Stimulated activated effector memory CD8-positive, alpha-beta T cell treated with anti-CD3 and anti-CD28 coated beads, Interleukin-12 subunit alpha, Interleukin-12 subunit beta, amount 100 ng/mL, for 72 hours (primary cell): ENCODE results near the gene TMTC4.
"Not testable (repeated sequence)": the region's sequence is repeated elsewhere in the genome, so short reads cannot be mapped to it uniquely, and the experiment has no call there.

ENCODE experiments used
- ATAC-seq: fragments of 150-1000 bp; cut with Tn5 transposase; 2 replicates; pipeline ENCODE4 v1.10.0; 2021
- DNase-seq, 2 donors: peaks; one replicate each; pipeline ENCODE4 v3.0.0; 2021 to 2022; ENCODE audit warnings: low spot score in 2 of 2
- H3K27ac Mint-ChIP-seq: one replicate; pipeline ENCODE4 v1.8.0; 2022; ENCODE audit warnings: mild to moderate bottlenecking, mixed read lengths
- H3K36me3 Mint-ChIP-seq: one replicate; pipeline ENCODE4 v1.8.0; 2022; ENCODE audit warnings: mild to moderate bottlenecking, mixed read lengths
- H3K4me1 Mint-ChIP-seq: one replicate; pipeline ENCODE4 v1.8.0; 2022; ENCODE audit warnings: mixed read lengths
- H3K4me3 Mint-ChIP-seq: one replicate; pipeline ENCODE4 v1.8.0; 2022; ENCODE audit warnings: mild to moderate bottlenecking, mixed read lengths
- H3K9me3 Mint-ChIP-seq: one replicate; pipeline ENCODE4 v1.8.0; 2022; ENCODE audit warnings: mixed read lengths

The TMTC4 gene

DNA sequence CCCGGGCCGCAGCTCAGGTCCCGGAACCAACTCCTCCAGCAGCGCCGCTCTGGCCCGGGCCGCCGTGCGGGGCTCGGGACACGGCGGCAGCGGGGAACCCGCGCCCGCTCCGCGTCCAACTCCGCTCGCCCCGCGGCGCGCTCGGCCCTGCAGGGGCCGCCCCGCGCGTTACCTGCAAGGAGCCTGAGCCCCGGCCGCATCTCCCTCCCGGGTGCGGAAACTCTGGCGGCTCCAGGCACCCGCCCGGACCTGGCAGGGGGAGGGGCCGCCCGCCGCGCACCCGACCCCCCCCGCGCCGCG, at the start of gene TMTC4:
TMTC4 (minus strand) TSS at position 224 of the 300 bp plus-strand sequence. CDS start 4,433 bp downstream, outside the sequence.
- DNase-seq (no peak), ATAC-seq (peak; percentile 62)
- H3K36me3 Mint-ChIP-seq, result peaks cover 27% of the 10 kb centered on the region
- peaks cover 38% of the 10 kb centered on the region for H3K4me1 Mint-ChIP-seq
- H3K9me3 Mint-ChIP-seq, result no peaks in the 10 kb centered on the region
- H3K4me3 Mint-ChIP-seq, result peak within 1 kb of the TSS; percentile 87
- H3K27ac Mint-ChIP-seq, result peak within 1 kb of the TSS; percentile 93

- Mint-ChIP-seq H3K4me1 (peaks cover 11% of the 10 kb centered on the region), H3K4me3 (no peak overlapping the region), H3K27ac (no peak overlapping the region), H3K9me3 (peaks cover 3% of the 10 kb centered on the region), H3K36me3 (no peaks in the 10 kb centered on the region)
- DNase-seq (no peak), ATAC-seq (no peak)
These were observed 47.9 kb upstream of the TMTC4 start for GRCh38 chr13:100722517-100722916.

- Mint-ChIP-seq H3K9me3 (peaks cover 3% of the 10 kb centered on the region), H3K4me1 (peaks cover 11% of the 10 kb centered on the region), H3K36me3 (no peaks in the 10 kb centered on the region), H3K27ac (no peak overlapping the region), H3K4me3 (no peak overlapping the region)
- ATAC-seq (no peak), DNase-seq (peak; percentile 49 to 72)
These were observed 47.4 kb upstream of the TMTC4 start for GRCh38 chr13:100721885-100722512.

- Mint-ChIP-seq H3K4me1 (no peaks in the 10 kb centered on the region), H3K9me3 (peaks cover 3% of the 10 kb centered on the region), H3K4me3 (no peak overlapping the region), H3K27ac (no peak overlapping the region), H3K36me3 (no peaks in the 10 kb centered on the region)
- no peak for ATAC-seq
- DNase-seq, result no peak
These were observed 41.0 kb upstream of the TMTC4 start for GRCh38 chr13:100715604-100716003.

DNA sequence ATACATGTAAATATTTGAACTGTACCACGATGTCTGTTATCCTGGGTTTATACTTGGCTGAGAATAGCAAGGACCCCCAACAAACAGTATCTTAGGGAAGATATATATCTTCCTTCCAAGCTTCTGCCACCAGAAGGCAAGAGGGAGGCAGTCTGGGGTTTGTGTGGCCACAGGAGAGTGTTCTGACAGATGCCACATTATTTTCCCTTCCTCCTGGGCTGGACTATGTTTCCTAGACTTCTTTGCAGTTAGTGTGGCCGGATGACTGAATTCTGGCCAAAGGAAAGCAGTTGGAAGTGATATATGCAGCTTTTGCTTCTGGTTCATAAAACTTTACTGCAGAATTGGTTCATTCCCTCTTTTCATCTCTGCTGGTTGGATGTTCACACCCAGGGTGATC, 39.9 kb upstream of the TMTC4 start:
- no peak for DNase-seq
- H3K4me3 Mint-ChIP-seq, result no peak overlapping the region
- H3K4me1 Mint-ChIP-seq, result no peaks in the 10 kb centered on the region
- H3K9me3 Mint-ChIP-seq, result no peaks in the 10 kb centered on the region
- no peaks in the 10 kb centered on the region for H3K36me3 Mint-ChIP-seq
- no peak overlapping the region for H3K27ac Mint-ChIP-seq
- no peak for ATAC-seq

DNA sequence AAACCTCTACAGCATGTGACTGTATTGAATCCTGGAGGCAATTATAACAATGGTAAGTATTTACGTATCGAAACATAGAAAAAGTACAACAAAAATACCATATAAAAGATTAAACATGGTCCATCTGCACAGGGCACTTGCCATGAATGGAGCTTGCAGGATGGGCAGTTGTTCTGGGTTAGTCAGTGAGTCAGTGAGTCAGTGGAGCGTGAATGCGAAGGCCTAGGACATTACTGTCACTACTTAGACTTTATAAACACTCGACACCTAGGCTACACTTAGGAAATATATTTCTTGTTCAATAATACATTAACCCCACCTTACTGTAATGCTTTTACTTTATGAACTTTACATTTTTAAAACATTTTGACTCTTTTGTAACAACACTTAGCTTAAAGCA, 35.6 kb upstream of the TMTC4 start:
- ATAC-seq, result no peak
- no peaks in the 10 kb centered on the region for H3K4me1 Mint-ChIP-seq
- no peak for DNase-seq
- H3K9me3 Mint-ChIP-seq, result no peaks in the 10 kb centered on the region
- no peak overlapping the region for H3K27ac Mint-ChIP-seq
- no peaks in the 10 kb centered on the region for H3K36me3 Mint-ChIP-seq
- no peak overlapping the region for H3K4me3 Mint-ChIP-seq

GRCh38 chr13:100707818-100708740, 33.5 kb upstream of the TMTC4 start:
- Mint-ChIP-seq H3K9me3 (no peaks in the 10 kb centered on the region), H3K36me3 (no peaks in the 10 kb centered on the region), H3K4me3 (no peak overlapping the region), H3K27ac (no peak overlapping the region), H3K4me1 (no peaks in the 10 kb centered on the region)
- DNase-seq (no peak), ATAC-seq (peak; percentile 79)

- ATAC-seq, H3K4me3 Mint-ChIP-seq, H3K9me3 Mint-ChIP-seq, H3K27ac Mint-ChIP-seq, H3K36me3 Mint-ChIP-seq, DNase-seq, H3K4me1 Mint-ChIP-seq: not testable (repeated sequence)
These were observed 23.7 kb upstream of the TMTC4 start for GRCh38 chr13:100698331-100698730.

DNA sequence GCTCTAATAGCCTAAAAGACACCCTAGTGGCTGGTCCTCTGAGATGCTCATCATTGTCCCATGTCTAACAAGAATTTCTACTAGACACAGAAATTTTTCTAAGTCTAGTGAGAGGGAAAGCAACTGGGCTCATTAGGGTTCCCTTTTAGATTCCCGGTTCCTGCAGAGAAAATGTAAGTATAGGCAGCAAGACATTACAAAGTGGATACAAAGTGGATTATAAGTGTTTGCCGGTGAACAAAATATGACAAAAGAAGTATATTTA, 20.8 kb upstream of the TMTC4 start:
- Mint-ChIP-seq H3K9me3 (no peaks in the 10 kb centered on the region), H3K27ac (no peak overlapping the region), H3K4me1 (no peaks in the 10 kb centered on the region), H3K4me3 (no peak overlapping the region), H3K36me3 (no peaks in the 10 kb centered on the region)
- DNase-seq (no peak), ATAC-seq (no peak)

DNA sequence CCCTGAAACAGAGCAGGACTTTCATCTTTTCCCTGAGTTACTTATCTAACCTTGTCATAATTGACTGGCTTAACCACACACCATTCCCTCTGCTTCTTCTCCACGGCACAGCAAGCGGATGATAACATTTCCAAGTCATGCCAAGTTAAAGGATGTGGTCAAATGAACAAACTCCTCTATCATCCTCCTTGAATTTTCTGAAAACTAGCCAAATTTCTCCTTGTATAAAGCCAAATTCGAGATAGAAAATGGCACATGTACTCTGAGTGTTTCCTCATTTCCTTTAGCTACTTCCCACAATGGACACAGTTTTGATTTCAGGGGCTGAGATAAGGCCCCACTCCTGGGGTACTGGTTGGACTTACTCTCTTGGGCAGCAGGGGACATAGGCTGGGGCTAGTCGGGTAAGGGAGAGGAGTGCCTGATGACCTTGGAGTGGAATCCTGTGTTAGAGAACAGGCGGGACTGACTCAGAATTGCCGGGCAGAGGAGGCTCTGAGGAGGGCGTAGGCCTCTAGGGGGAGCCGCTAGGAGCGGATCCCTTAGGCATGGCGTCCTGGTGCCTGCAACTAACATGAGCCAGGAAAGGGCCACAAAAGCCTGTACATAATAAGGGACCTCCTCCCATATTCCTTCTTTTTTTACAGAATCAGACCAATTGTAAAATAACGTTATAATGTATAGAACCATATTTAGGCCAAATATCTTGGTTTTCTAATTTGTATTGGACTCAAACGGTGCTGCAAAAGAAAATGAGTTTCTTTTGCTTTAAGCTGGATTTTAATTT, 20.3 kb upstream of the TMTC4 start:
- no peak overlapping the region for H3K27ac Mint-ChIP-seq
- no peaks in the 10 kb centered on the region for H3K9me3 Mint-ChIP-seq
- no peaks in the 10 kb centered on the region for H3K36me3 Mint-ChIP-seq
- DNase-seq, result no peak
- H3K4me1 Mint-ChIP-seq, result no peaks in the 10 kb centered on the region
- no peak overlapping the region for H3K4me3 Mint-ChIP-seq
- ATAC-seq, result peak; percentile 57

DNA sequence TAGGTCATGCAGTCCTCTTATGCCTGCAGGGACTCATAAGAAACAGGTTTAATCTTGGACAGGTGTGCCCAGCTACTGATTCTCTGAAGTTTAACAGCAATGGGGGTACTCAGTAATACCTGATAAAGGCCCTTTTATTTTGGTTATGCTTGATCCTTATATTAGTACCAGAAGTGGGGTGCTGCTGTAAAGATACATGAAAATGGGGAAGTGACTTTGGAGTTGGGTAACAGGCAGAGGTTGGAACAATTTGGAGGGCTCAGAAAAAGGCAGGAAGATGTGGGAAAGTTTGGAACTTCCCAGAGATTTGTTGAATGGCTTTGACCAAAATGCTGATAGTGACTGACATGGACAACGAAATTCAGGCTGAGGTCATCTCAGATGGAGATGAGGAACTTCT, 14.6 kb upstream of the TMTC4 start:
- peaks cover 9% of the 10 kb centered on the region for H3K9me3 Mint-ChIP-seq
- no peak overlapping the region for H3K27ac Mint-ChIP-seq
- no peak overlapping the region for H3K4me3 Mint-ChIP-seq
- no peaks in the 10 kb centered on the region for H3K36me3 Mint-ChIP-seq
- ATAC-seq (no peak), DNase-seq (no peak)
- no peaks in the 10 kb centered on the region for H3K4me1 Mint-ChIP-seq

DNA sequence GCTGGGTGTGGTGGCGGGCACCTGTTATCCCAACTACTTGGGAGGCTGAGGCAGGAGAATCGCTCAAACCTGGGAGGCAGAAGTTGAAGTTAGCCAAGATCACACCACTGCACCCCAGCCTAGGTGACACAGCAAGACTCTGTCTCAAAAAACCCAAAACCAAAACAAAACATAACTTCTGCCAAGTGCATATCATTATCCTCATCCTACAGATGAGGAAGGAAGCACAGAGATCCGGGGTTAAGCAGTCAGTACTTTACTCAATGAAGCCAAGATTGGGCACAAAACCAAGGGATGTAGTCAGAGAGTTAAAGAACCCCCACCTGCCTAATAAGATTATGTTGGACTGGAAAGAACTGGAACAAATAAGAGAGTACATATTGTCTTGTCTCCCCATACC, 5.5 kb upstream of the TMTC4 start:
- H3K4me3 Mint-ChIP-seq, result no peak overlapping the region
- H3K9me3 Mint-ChIP-seq, result no peaks in the 10 kb centered on the region
- DNase-seq, result no peak
- peaks cover 10% of the 10 kb centered on the region for H3K36me3 Mint-ChIP-seq
- ATAC-seq, result no peak
- H3K4me1 Mint-ChIP-seq, result peaks cover 13% of the 10 kb centered on the region
- no peak overlapping the region for H3K27ac Mint-ChIP-seq

- ATAC-seq, H3K27ac Mint-ChIP-seq, DNase-seq, H3K9me3 Mint-ChIP-seq, H3K4me3 Mint-ChIP-seq: not testable (repeated sequence)
- Mint-ChIP-seq H3K4me1 (peaks cover 32% of the 10 kb centered on the region), H3K36me3 (peaks cover 17% of the 10 kb centered on the region)
These were observed 2.5 kb upstream of the TMTC4 start for GRCh38 chr13:100677128-100677527.

- Mint-ChIP-seq H3K9me3 (no peaks in the 10 kb centered on the region), H3K4me1 (peaks cover 38% of the 10 kb centered on the region), H3K36me3 (peaks cover 20% of the 10 kb centered on the region), H3K27ac (peak overlapping the region; percentile 72), H3K4me3 (peak overlapping the region; percentile 87)
- no peak for ATAC-seq
- DNase-seq, result no peak
These were observed 1.1 kb upstream of the TMTC4 start for GRCh38 chr13:100675661-100676129.

DNA sequence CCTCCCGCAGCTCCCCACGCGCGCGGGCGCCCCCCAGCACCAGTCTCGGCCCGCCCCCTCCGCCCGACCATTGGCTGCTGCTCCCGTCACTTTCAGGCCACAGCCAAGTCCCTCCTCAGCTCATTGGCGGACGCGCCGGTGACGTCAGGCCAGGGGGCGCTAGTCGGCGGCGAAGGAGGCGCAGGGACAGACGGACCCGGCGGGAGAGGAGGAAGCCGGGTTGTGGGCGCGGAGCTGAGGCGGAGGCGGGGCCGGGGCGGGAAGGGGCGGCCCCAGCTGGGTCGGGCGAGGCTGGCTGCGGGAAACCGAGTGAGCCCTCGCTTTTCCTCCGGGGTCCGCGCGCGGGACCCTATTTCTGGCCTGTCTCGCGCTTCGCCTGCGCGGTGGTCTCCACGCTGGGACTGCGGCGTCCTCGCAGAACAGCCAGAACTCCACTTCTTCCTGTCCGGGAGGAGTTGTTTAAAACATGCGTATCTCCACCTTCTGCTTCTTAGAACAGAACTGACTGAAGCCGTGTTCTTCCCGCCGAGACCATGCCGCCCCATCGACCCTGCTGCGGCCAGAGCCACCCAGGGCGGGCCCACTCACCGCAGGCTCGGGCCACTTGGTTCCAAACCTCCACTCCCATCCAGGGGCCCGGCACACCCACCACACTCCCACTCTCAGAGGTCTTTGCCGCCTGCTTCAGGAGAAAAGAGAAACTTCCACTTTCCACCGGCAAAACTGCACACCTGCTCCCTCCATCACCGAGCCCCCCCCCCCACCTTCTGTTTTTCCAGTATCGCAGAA, 471 bp upstream of the TMTC4 start:
- DNase-seq (peak; percentile 99 to 100), ATAC-seq (peak; percentile 95)
- H3K9me3 Mint-ChIP-seq, result no peaks in the 10 kb centered on the region
- H3K4me1 Mint-ChIP-seq, result peaks cover 38% of the 10 kb centered on the region
- peak overlapping the region; percentile 72 for H3K27ac Mint-ChIP-seq
- peaks cover 23% of the 10 kb centered on the region for H3K36me3 Mint-ChIP-seq
- H3K4me3 Mint-ChIP-seq, result peak overlapping the region; percentile 87
